Astrocyte of the spinal cord (primary cell): ENCODE measurements around the gene GRSF1.

Source experiments
- DNase-seq: peaks from one replicate; pipeline ENCODE4 v3.0.0; 2011; ENCODE audit warnings: low read depth, low spot score
- H3K4me3 ChIP-seq: 2 replicates; pipeline ENCODE4 v1.5.1; 2011; ENCODE audit warnings: low read depth, mild to moderate bottlenecking, low read length, moderate library complexity
- in situ Hi-C: cut with HindIII; loops from 2 replicates; pipeline ENCODE4 v1.10.0; 2017; ENCODE audit warnings: low sequenced_read_pairs
- TF ChIP-seq, protein P1 (sequence below): IDR thresholded peaks from 2 replicates; pipeline ENCODE4 v1.5.1; 2012; ENCODE audit warnings: low read depth, mild to moderate bottlenecking, low read length, inconsistent platforms

GRSF1 gene, protein sequence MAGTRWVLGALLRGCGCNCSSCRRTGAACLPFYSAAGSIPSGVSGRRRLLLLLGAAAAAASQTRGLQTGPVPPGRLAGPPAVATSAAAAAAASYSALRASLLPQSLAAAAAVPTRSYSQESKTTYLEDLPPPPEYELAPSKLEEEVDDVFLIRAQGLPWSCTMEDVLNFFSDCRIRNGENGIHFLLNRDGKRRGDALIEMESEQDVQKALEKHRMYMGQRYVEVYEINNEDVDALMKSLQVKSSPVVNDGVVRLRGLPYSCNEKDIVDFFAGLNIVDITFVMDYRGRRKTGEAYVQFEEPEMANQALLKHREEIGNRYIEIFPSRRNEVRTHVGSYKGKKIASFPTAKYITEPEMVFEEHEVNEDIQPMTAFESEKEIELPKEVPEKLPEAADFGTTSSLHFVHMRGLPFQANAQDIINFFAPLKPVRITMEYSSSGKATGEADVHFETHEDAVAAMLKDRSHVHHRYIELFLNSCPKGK

DNA sequence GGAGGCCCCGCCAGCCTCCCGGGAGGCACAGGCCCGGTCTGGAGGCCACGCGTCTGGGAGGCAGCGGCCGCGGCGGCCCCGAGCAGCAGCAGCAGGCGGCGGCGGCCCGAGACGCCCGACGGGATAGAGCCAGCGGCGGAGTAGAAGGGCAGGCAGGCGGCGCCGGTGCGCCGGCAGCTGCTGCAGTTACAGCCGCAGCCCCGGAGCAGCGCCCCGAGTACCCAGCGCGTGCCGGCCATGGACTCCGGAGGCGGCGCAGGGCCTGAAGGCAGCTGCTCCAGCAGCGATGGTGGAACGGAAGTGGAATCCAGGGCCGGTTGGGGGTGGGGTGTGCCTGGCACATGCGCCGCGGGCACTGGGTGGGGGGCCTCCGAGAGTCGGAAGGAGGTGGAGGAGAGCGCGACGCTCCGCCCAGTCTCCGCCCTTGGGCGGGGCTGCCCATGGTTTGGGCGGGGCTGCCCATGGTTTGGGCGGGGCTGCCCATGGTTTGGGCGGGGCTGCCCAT is at the start of gene GRSF1:
Gene GRSF1 (minus strand): TSS at position 302 of the 505 bp plus-strand sequence. CDS start 63 bp downstream, at position 239.
- TF ChIP-seq, protein P1, sequence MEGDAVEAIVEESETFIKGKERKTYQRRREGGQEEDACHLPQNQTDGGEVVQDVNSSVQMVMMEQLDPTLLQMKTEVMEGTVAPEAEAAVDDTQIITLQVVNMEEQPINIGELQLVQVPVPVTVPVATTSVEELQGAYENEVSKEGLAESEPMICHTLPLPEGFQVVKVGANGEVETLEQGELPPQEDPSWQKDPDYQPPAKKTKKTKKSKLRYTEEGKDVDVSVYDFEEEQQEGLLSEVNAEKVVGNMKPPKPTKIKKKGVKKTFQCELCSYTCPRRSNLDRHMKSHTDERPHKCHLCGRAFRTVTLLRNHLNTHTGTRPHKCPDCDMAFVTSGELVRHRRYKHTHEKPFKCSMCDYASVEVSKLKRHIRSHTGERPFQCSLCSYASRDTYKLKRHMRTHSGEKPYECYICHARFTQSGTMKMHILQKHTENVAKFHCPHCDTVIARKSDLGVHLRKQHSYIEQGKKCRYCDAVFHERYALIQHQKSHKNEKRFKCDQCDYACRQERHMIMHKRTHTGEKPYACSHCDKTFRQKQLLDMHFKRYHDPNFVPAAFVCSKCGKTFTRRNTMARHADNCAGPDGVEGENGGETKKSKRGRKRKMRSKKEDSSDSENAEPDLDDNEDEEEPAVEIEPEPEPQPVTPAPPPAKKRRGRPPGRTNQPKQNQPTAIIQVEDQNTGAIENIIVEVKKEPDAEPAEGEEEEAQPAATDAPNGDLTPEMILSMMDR, result peak; percentile 19
- H3K4me3 ChIP-seq, result peak within 1 kb of the TSS; percentile 84
- in situ Hi-C loops, result no loop called here
- peak; percentile 96 for DNase-seq

DNA sequence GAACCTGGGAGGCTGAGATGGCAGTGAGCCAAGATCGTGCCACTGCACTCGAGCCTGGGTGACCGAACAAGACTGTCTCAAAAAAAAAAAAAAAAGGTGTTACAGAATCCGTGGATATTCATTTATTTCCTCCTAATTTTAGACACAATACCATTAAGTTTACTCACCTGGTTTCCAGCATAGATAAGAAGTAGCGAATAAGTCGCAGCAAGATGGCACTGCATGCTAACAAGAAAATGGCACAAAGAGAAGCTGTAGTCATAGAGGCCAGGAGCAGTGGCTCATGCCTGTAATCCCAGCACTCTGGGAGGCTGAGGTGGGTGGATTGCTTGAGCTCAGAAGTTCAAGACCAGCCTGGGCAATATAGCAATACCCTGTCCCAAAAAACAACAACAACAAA is 45.5 kb upstream of the GRSF1 start:
- TF ChIP-seq, protein P1, result no peak
- in situ Hi-C loops, result no loop called here
- H3K4me3 ChIP-seq, result no peak overlapping the region
- no peak for DNase-seq

DNA sequence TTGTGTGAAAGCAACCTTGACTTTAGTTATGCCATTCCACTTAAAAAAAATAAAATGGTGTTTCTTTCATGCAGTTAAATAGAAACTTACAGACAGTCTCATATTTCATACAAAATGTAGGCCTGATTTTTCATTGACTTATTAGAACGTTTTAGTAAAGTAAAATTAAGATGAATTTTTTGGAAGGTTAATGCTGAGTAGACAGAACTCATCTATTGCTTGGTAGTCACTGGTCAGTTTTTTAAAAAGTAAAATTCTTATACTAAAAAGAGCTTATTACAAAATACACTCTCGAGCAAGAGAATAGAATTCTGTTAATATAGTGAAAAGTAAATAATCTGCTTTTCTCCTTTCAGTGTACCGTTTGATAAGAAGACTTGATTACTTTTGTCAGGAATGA is 41.0 kb upstream of the GRSF1 start:
- no peak overlapping the region for H3K4me3 ChIP-seq
- in situ Hi-C loops, result no loop called here
- TF ChIP-seq, protein P1, result no peak
- no peak for DNase-seq

DNA sequence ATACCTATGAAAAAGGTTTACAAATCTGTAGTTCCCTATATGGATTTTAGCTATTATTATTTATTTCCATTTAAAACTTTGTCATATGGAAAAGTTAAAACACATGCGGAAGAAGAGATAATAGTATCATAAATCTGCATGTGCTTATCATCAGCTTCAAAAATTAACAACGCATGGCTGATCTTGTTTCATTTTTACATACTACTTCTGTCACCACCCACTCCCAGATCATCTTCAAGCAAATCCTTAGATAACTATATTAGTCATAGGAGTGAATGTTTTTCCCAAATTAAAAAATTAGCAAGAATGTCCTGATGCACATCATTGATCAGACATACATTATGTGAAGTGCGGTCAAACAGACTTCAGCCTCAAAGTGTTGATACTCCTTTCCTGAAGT is 37.9 kb upstream of the GRSF1 start:
- H3K4me3 ChIP-seq, result no peak overlapping the region
- TF ChIP-seq, protein P1, result no peak
- DNase-seq, result no peak
- in situ Hi-C loops, result no loop called here

DNA sequence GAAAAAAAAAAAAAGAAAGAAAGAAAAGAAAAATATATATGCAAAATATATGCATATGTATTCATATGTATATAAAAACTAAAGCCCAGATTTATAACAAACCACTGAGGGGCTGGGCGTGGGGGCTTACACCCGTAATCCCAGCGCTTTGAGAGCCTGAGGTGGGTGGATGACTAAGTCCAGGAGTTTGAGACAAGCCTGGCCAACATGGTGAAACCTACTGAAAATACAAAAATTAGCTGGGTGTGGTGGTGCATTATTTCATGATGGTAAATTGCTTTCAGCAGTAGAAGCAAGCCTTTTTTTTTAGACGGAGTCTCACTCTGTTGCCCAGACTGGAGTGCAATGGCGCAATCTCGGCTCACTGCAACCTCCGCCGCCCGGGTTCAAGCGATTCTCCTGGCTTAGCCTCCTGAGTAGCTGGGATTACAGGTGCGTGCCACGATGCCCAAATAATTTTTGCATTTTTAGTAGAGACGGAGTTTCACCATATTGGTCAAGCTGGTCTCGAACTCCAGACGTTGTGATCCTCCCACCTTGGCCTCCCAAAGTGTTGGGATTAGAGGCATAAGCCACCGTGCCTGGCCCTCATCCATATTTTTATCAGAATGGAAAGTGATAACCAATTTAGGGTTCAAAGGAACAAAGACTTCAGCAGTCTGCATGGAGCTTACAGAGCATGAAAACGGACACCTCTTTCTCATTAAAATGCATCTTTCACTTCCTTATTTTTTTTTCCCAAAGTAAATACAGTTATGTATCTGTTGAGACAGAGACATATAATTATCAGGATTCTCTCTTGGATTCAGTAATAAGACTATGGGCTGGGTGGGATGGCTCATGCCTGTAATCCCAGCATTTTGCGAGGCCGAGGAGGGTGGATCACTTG is 34.8 kb upstream of the GRSF1 start:
- H3K4me3 ChIP-seq, result no peak overlapping the region
- in situ Hi-C loops, result no loop called here

DNA sequence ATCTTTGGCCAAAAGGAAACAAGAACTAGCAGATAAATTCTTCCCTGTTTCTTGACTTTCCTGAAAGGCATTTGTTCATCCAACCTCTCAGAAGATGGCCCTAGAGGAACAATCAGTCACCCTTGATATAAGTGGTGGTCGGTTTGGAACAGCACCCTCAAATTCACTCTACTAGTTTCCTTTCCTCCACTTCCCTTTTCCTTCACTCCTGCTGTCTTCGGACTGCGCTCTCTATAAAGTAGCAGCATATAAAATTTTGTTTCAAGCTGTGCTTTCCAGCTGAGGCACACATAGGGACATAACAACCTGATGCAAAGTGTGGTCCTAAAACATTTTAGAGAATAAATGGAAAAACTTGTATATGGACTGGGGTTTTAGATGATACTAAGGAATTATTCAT is 33.5 kb upstream of the GRSF1 start:
- TF ChIP-seq, protein P1, result no peak
- no peak for DNase-seq
- no peak overlapping the region for H3K4me3 ChIP-seq
- in situ Hi-C loops, result no loop called here

More for the DNA sequence above, 34.8 kb upstream of the GRSF1 start:
- TF ChIP-seq, protein P1, result no peak
- no peak for DNase-seq
